H1 (cell line): Measurements from ENCODE around the gene CD4. TPM values are rescaled to one million over a fixed set of nuclear protein-coding genes. Genes with fewer than 3 reads are reported as not detected.

ENCODE experiments used
- CTCF ChIA-PET: fragments of 300-600 bp; sonication (Branson Sonifier 250); formaldehyde crosslinking; loops from one replicate; lab custom pipeline; 2021; ENCODE audit not compliant: partially characterized antibody; lab: Charles Lee
- POLR2A ChIA-PET: fragments of 300-600 bp; sonication (Branson Sonifier 250); formaldehyde crosslinking; loops from one replicate; lab custom pipeline; 2021; ENCODE audit warnings: inconsistent platforms; ENCODE audit not compliant: partially characterized antibody; lab: Charles Lee
- DNase-seq, 2 experiments: peaks; one replicate each; pipeline versions ENCODE4 v3.0.0 to v3.0.0-alpha.2; 2010 to 2022; ENCODE audit warnings: low spot score in 2 of 2, low read depth in 1 of 2, mixed read lengths in 1 of 2
- FAIRE-seq: peaks from 2 replicates; lab custom pipeline; 2011; peaks lifted over from hg19 to GRCh38; lab: Jason Lieb, UNC
- H2AFZ ChIP-seq: 2 replicates; pipeline ENCODE4 v1.8.1; 2012; ENCODE audit warnings: low read length, inconsistent platforms
- H2AK5ac ChIP-seq: 2 replicates; pipeline ENCODE4 v1.6.1; 2013; ENCODE audit warnings: low read depth, low read length
- H2BK120ac ChIP-seq: replicated peaks from 2 replicates; pipeline ENCODE3; 2013; ENCODE audit warnings: low read depth, low read length, inconsistent platforms
- H2BK12ac ChIP-seq: 2 replicates; pipeline ENCODE4 v1.6.1; 2013; ENCODE audit warnings: low read depth, low read length
- H2BK15ac ChIP-seq: 2 replicates; pipeline ENCODE4 v1.6.1; 2013; ENCODE audit warnings: low read length
- H2BK20ac ChIP-seq: 2 replicates; pipeline ENCODE4 v1.6.1; 2013; ENCODE audit warnings: low read length
- H2BK5ac ChIP-seq: 2 replicates; pipeline ENCODE4 v1.6.1; 2013; ENCODE audit warnings: low read depth, low read length
- H3K14ac ChIP-seq: 2 replicates; pipeline ENCODE4 v1.6.1; 2013; ENCODE audit warnings: inconsistent platforms; ENCODE audit not compliant: insufficient read length
- H3K18ac ChIP-seq: 2 replicates; pipeline ENCODE4 v1.6.1; 2013; ENCODE audit warnings: low read length; ENCODE audit errors: extremely low read depth
- H3K23ac ChIP-seq: 2 replicates; pipeline ENCODE4 v1.6.1; 2013; ENCODE audit warnings: inconsistent platforms; ENCODE audit not compliant: insufficient read length
- H3K23me2 ChIP-seq: 2 replicates; pipeline ENCODE4 v1.6.1; 2013; ENCODE audit warnings: low read depth, low read length
- H3K27ac ChIP-seq: 2 replicates; pipeline ENCODE4 v1.6.1; 2011; ENCODE audit warnings: low read depth, low read length, inconsistent platforms
- H3K27me3 ChIP-seq, 4 experiments: replicated peaks in 1 of 4; 1 replicate in 1 of 4; 2 replicates in 3 of 4; pipeline versions ENCODE4 v1.6.1 to v1.8.1; 2011 to 2013; ENCODE audit warnings: low read length in 3 of 4, mild to moderate bottlenecking in 3 of 4, inconsistent platforms in 2 of 4, mixed read lengths in 2 of 4, moderate library complexity in 1 of 4; ENCODE audit not compliant: control insufficient read depth in 3 of 4, insufficient read depth in 3 of 4; ENCODE audit errors: extremely low read depth in 1 of 4
- H3K36me3 ChIP-seq, 4 experiments: 2 replicates each; pipeline versions ENCODE4 v1.6.1 to v1.8.1; 2011 to 2013; ENCODE audit warnings: mild to moderate bottlenecking in 4 of 4, low read length in 3 of 4, moderate library complexity in 2 of 4, control low read depth in 1 of 4, inconsistent platforms in 1 of 4; ENCODE audit not compliant: insufficient read depth in 4 of 4, control insufficient read depth in 2 of 4
- H3K4ac ChIP-seq: replicated peaks from 2 replicates; pipeline ENCODE3; 2013; ENCODE audit warnings: low read length, low read depth, mixed read lengths, inconsistent platforms; ENCODE audit not compliant: insufficient read length
- H3K4me1 ChIP-seq, 4 experiments: replicated peaks in 1 of 4; 1 replicate in 1 of 4; 2 replicates in 3 of 4; pipeline versions ENCODE4 v1.6.1 to v1.8.1; 2011 to 2013; ENCODE audit warnings: low read length in 3 of 4, inconsistent platforms in 2 of 4, mixed read lengths in 1 of 4; ENCODE audit not compliant: insufficient read depth in 4 of 4, control insufficient read depth in 3 of 4
- H3K4me2 ChIP-seq, 2 experiments: 2 replicates each; pipeline versions ENCODE4 v1.6.1 to v1.8.1; 2011 to 2013; ENCODE audit warnings: low read depth in 2 of 2, low read length in 2 of 2, control low read depth in 1 of 2, inconsistent platforms in 1 of 2, mild to moderate bottlenecking in 1 of 2; ENCODE audit not compliant: insufficient read depth in 1 of 2
- H3K4me3 ChIP-seq, 4 experiments: fragments of 200-600, 300-600 bp in 1 of 4; sonication (generic), shearing (Covaris generic), sonication (Bioruptor Twin) in 1 of 4; 2 replicates each; pipeline versions ENCODE4 v1.5.1 to v1.8.1; 2011 to 2016; ENCODE audit warnings: low read length in 4 of 4, low read depth in 3 of 4, control low read depth in 2 of 4, inconsistent platforms in 2 of 4, mild to moderate bottlenecking in 2 of 4, mixed read lengths in 1 of 4, moderate library complexity in 1 of 4; ENCODE audit not compliant: insufficient read depth in 2 of 4; ENCODE audit errors: extremely low read depth in 1 of 4
- H3K56ac ChIP-seq: replicated peaks from 2 replicates; pipeline ENCODE3; 2013; ENCODE audit warnings: low read depth, mild to moderate bottlenecking, mixed read lengths, low read length, inconsistent platforms; ENCODE audit not compliant: insufficient read length
- H3K79me1 ChIP-seq: 2 replicates; pipeline ENCODE4 v1.6.1; 2013; ENCODE audit warnings: low read depth, low read length, control low read depth
- H3K79me2 ChIP-seq, 2 experiments: 2 replicates each; pipeline versions ENCODE4 v1.6.1 to v1.8.1; 2012 to 2013; ENCODE audit warnings: low read length in 2 of 2, mild to moderate bottlenecking in 2 of 2, inconsistent platforms in 1 of 2; ENCODE audit not compliant: insufficient read depth in 2 of 2, control insufficient read depth in 1 of 2
- H3K9ac ChIP-seq, 4 experiments: replicated peaks in 1 of 4; 1 replicate in 1 of 4; 2 replicates in 3 of 4; pipeline versions ENCODE4 v1.6.1 to v1.8.1; 2011 to 2013; ENCODE audit warnings: low read depth in 3 of 4, low read length in 3 of 4, control low read depth in 2 of 4, mild to moderate bottlenecking in 2 of 4, moderate library complexity in 2 of 4, inconsistent platforms in 1 of 4; ENCODE audit errors: extremely low read depth in 1 of 4
- H3K9me3 ChIP-seq, 2 experiments: 2 replicates each; pipeline versions ENCODE4 v1.6.1 to v1.8.1; 2012 to 2013; ENCODE audit warnings: mild to moderate bottlenecking in 2 of 2, moderate library complexity in 2 of 2, control low read depth in 1 of 2, inconsistent platforms in 1 of 2, low read depth in 1 of 2, low read length in 1 of 2, mixed read lengths in 1 of 2; ENCODE audit not compliant: insufficient read depth in 2 of 2
- H4K20me1 ChIP-seq, 2 experiments: replicated peaks in 1 of 2; 2 replicates each; pipeline versions ENCODE3 to v1.8.1; 2011 to 2013; ENCODE audit warnings: inconsistent platforms in 2 of 2, low read length in 2 of 2, mild to moderate bottlenecking in 1 of 2; ENCODE audit not compliant: insufficient read depth in 2 of 2, control insufficient read depth in 1 of 2
- H4K5ac ChIP-seq: 2 replicates; pipeline ENCODE4 v1.6.1; 2013; ENCODE audit warnings: low read length, low read depth, mixed read lengths, inconsistent platforms; ENCODE audit not compliant: insufficient read length
- H4K8ac ChIP-seq: 2 replicates; pipeline ENCODE4 v1.8.0; 2013; ENCODE audit warnings: mild to moderate bottlenecking, moderate library complexity, low read length, inconsistent platforms; ENCODE audit not compliant: insufficient read depth; ENCODE audit errors: extremely low read depth
- H4K91ac ChIP-seq: replicated peaks from 2 replicates; pipeline ENCODE3; 2013; ENCODE audit warnings: low read length, mixed read lengths, inconsistent platforms; ENCODE audit not compliant: insufficient read length
- BCL11A ChIP-seq, 2 experiments: IDR thresholded peaks; one replicate each; pipeline ENCODE4 v1.6.1; 2011; ENCODE audit warnings: low read depth in 2 of 2, low read length in 2 of 2, mild to moderate bottlenecking in 2 of 2
- POU5F1 ChIP-seq: IDR thresholded peaks from 2 replicates; pipeline ENCODE4 v1.6.1; 2011; ENCODE audit warnings: low read depth, mild to moderate bottlenecking, low read length, moderate library complexity
- TCF12 ChIP-seq: IDR thresholded peaks from 2 replicates; pipeline ENCODE4 v1.6.1; 2011; ENCODE audit warnings: low read depth, mild to moderate bottlenecking, low read length
- WGBS, 2 experiments: shearing (Covaris generic) in 1 of 2; methylation state at CpG; one replicate each; pipeline versions ENCODE4 v1.1.6 to v1.1.7; 2013 to 2015; ENCODE audit warnings: low lambda C conversion rate in 2 of 2, mixed read lengths in 2 of 2, inconsistent platforms in 1 of 2, low coverage in 1 of 2, missing lambda C conversion rate in 1 of 2; ENCODE audit not compliant: insufficient replicate concordance in 2 of 2, insufficient coverage in 1 of 2, insufficient read length in 1 of 2; ENCODE audit errors: extremely low coverage in 1 of 2, missing lambda C conversion rate in 1 of 2; 5-methylcytosine and 5-hydroxymethylcytosine counted together
- polyA plus RNA-seq, 7 experiments: library from polyadenylated mRNA; depleted of rRNA in 3 of 7; stranded (reverse) in 5 of 7; unstranded in 2 of 7; fragments of >200 nt in 5 of 7; fragments of 200-250 nt in 2 of 7; gene quantifications; 1 replicate in 5 of 7; 2 replicates in 1 of 7; 4 replicates in 1 of 7; pipeline versions ENCODE4 v1.2.1 to v1.2.3, GENCODE V29; 2011 to 2013; ENCODE audit warnings: missing spikeins in 2 of 7, mixed read lengths in 2 of 7
- total RNA-seq: library from RNA; stranded (reverse); fragmentation: NEBNext Ultra II Directional; extraction: Animal tissue kit (Norgen Biotek cat#: 25700); gene quantifications from 2 replicates; pipeline ENCODE4 v1.2.1, GENCODE V29; 2021
- TF ChIP-seq, protein P1 (sequence below): IDR thresholded peaks from 2 replicates; pipeline ENCODE4 v1.6.1; 2012; ENCODE audit warnings: low read length, inconsistent platforms
- TF ChIP-seq, protein P2 (sequence below): IDR thresholded peaks from 2 replicates; pipeline ENCODE4 v1.6.1; 2012; ENCODE audit warnings: inconsistent platforms

CD4 gene
- total and polyA plus RNA-seq, 2 of the 8 experiments (the other 6 are each of a cell fraction or from before 2014, with no cell fraction given): 3.4 to 5.1 TPM

DNA sequence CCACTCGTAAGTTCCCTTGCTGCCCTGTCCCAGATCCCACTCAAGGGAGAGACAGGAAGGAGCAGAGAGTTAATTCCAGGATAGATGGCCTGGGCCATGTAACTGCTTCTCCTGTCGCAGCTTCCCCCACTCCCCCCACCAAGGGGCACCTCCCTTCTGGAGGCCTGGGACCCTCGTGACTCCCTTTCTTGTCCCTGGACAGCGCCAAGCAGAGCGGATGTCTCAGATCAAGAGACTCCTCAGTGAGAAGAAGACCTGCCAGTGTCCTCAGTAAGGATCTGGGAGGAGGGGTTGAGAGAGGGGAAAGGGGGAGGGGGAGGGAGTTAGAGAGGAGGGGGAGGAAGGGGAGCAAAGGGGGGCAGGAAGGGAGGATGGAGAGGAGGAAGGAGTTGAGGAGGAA is 29.3 kb downstream of the CD4 start:
- Histone ChIP-seq H2BK5ac (peak overlapping the region; percentile 60; the same call in 1 of the 2 replicates), H3K23ac (no peak overlapping the region), H4K91ac (peak overlapping the region; percentile 45), H3K27ac (no peak overlapping the region), H2BK15ac (peak overlapping the region; percentile 89; the same call in 1 of the 2 replicates), H3K56ac (no peak overlapping the region), H3K4me2 (peak overlapping the region; percentile 53 to 94), H4K5ac (no peak overlapping the region), H2AK5ac (no peak overlapping the region), H3K4me1 (peaks cover 4 to 50% (median 27%) of the 10 kb centered on the region in 4 experiments), H3K4ac (no peak overlapping the region), H3K9me3 (peaks cover 0 to 2% of the 10 kb centered on the region in 2 experiments; a peak in 1 of 4 replicates), H3K27me3 (peaks cover 0 to 6% (median 1%) of the 10 kb centered on the region in 4 experiments; a peak in 4 of 7 replicates), H2AFZ (no peak overlapping the region), H4K8ac (no peak overlapping the region; the same call in 1 of the 2 replicates), H3K79me1 (no peaks in the 10 kb centered on the region; the same call in 1 of the 2 replicates), H3K79me2 (no peaks in the 10 kb centered on the region), H3K14ac (no peak overlapping the region), H3K36me3 (no peaks in the 10 kb centered on the region; a peak in 1 of 8 replicates), H3K18ac (peak overlapping the region; percentile 80; the same call in 1 of the 2 replicates), H2BK12ac (peak overlapping the region; percentile 84; the same call in 1 of the 2 replicates), H3K4me3 (peak overlapping the region in 3 of 4 experiments; percentile 27 to 46 (median 27); a peak in 4 of 8 replicates), H3K9ac (no peak overlapping the region), H2BK20ac (peak overlapping the region; percentile 75; the same call in 1 of the 2 replicates), H4K20me1 (peaks cover 0 to 6% of the 10 kb centered on the region in 2 experiments), H2BK120ac (no peak overlapping the region), H3K23me2 (peaks cover 20% of the 10 kb centered on the region)
- TF ChIP-seq TCF12 (no peak), POU5F1 (no peak), BCL11A (IDR thresholded peaks at IDR 0.05; ENCODE audit: low read depth in 2 of 2, low read length in 2 of 2) (no peak)
- TF ChIP-seq, protein P1, sequence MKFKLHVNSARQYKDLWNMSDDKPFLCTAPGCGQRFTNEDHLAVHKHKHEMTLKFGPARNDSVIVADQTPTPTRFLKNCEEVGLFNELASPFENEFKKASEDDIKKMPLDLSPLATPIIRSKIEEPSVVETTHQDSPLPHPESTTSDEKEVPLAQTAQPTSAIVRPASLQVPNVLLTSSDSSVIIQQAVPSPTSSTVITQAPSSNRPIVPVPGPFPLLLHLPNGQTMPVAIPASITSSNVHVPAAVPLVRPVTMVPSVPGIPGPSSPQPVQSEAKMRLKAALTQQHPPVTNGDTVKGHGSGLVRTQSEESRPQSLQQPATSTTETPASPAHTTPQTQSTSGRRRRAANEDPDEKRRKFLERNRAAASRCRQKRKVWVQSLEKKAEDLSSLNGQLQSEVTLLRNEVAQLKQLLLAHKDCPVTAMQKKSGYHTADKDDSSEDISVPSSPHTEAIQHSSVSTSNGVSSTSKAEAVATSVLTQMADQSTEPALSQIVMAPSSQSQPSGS: no peak
- TF ChIP-seq, protein P2, sequence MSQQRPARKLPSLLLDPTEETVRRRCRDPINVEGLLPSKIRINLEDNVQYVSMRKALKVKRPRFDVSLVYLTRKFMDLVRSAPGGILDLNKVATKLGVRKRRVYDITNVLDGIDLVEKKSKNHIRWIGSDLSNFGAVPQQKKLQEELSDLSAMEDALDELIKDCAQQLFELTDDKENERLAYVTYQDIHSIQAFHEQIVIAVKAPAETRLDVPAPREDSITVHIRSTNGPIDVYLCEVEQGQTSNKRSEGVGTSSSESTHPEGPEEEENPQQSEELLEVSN: no peak
- ChIA-PET POLR2A (interaction anchor here (1.1 to 27.1 kb wide), 10 partner anchors 10 to 71 kb away, joined by 3 to 388 read pairs (median 4); partner anchors contain the start of genes CDCA3, GNB3, P3H3 and PTMS), CTCF (interaction anchor here (1.4 to 23.7 kb wide), 4 partner anchors 24 to 65 kb away, joined by 4 to 532 read pairs (median 150); partner anchors contain the start of genes CD4, LAG3, MLF2 and PTMS)
- FAIRE-seq: no peak
- WGBS, 2 experiments: 67% methylated on average over 5 of the region's 5 CpGs; no CpG with 5 or more reads in 1 of the 2 experiments
- no peak for DNase-seq
